Neural cell (in vitro differentiated cells): ENCODE results near the gene SNRK. TPM values are rescaled to one million over a fixed set of nuclear protein-coding genes. Genes with fewer than 3 reads are reported as not detected.

Experiments used
- H2AFZ ChIP-seq: fragments of 200-600, 300-800 bp; sonication (generic), shearing (Covaris generic); 2 replicates; pipeline ENCODE4 v1.6.0; 2014; ENCODE audit warnings: low read depth, mild to moderate bottlenecking, antibody characterized with exemption, low read length, moderate library complexity
- H3F3A ChIP-seq: fragments of 200-600 bp; shearing (Covaris generic); 2 replicates; pipeline ENCODE4 v1.6.1; 2016; ENCODE audit warnings: mild to moderate bottlenecking, moderate library complexity, mixed read lengths, antibody characterized with exemption, low read length; ENCODE audit not compliant: insufficient read depth, poor library complexity, severe bottlenecking
- H3K27ac ChIP-seq: fragments of 200-600, 300-800 bp; sonication (generic), shearing (Covaris generic); 2 replicates; pipeline ENCODE4 v1.5.1; 2014; ENCODE audit warnings: mild to moderate bottlenecking, low read length, moderate library complexity
- H3K27me3 ChIP-seq: fragments of 300-800, 200-600 bp; sonication (generic), shearing (Covaris generic); 2 replicates; pipeline ENCODE4 v1.6.0; 2014; ENCODE audit warnings: mild to moderate bottlenecking, low read depth, low read length, moderate library complexity; ENCODE audit not compliant: insufficient read depth
- H3K36me3 ChIP-seq: fragments of 300-800, 200-600 bp; sonication (generic), shearing (Covaris generic); 2 replicates; pipeline ENCODE4 v1.5.1; 2014; ENCODE audit warnings: mild to moderate bottlenecking, antibody characterized with exemption, low read length, moderate library complexity; ENCODE audit not compliant: insufficient read depth
- H3K4me2 ChIP-seq: fragments of 300-800, 200-600 bp; sonication (generic), shearing (Covaris generic); 2 replicates; pipeline ENCODE4 v1.6.0; 2014; ENCODE audit warnings: mild to moderate bottlenecking, low read length
- H3K4me3 ChIP-seq: fragments of 300-800, 200-600 bp; sonication (generic), shearing (Covaris generic); 2 replicates; pipeline ENCODE4 v1.5.1; 2014; ENCODE audit warnings: mild to moderate bottlenecking, low read length, moderate library complexity
- H3K79me2 ChIP-seq: fragments of 200-600 bp; shearing (Covaris generic); replicated peaks from 2 replicates; pipeline ENCODE4 v1.6.0; 2014; ENCODE audit warnings: mild to moderate bottlenecking, low read length, moderate library complexity; ENCODE audit not compliant: insufficient read depth
- H3K9ac ChIP-seq: fragments of 300-800, 200-600 bp; sonication (generic), shearing (Covaris generic); 2 replicates; pipeline ENCODE4 v1.6.1; 2016; ENCODE audit warnings: mild to moderate bottlenecking, low read length, mixed read lengths
- H3K9me2 ChIP-seq: fragments of 200-600 bp; shearing (Covaris generic); 2 replicates; pipeline ENCODE4 v1.6.1; 2016; ENCODE audit warnings: mild to moderate bottlenecking, low read length, mixed read lengths; ENCODE audit not compliant: insufficient read depth
- H3K9me3 ChIP-seq: fragments of 200-600, 300-800 bp; sonication (generic), shearing (Covaris generic); 2 replicates; pipeline ENCODE4 v1.6.1; 2016; ENCODE audit warnings: mild to moderate bottlenecking, mixed run types, low read length, moderate library complexity, mixed read lengths
- H4K20me1 ChIP-seq: fragments of 200-600 bp; shearing (Covaris generic); 2 replicates; pipeline ENCODE4 v1.6.1; 2016; ENCODE audit warnings: mild to moderate bottlenecking, mixed run types; ENCODE audit not compliant: insufficient read depth
- EP300 ChIP-seq: fragments of 450-650 bp; conservative IDR thresholded peaks from 2 replicates; pipeline ENCODE4 v1.6.1; 2014; ENCODE audit warnings: antibody characterized with exemption, mild to moderate bottlenecking, moderate library complexity; ENCODE audit not compliant: poor library complexity, severe bottlenecking
- EZH2 ChIP-seq: fragments of 200-600, 300-800 bp; shearing (Covaris generic), sonication (generic); IDR thresholded peaks from 2 replicates; pipeline ENCODE4 v1.6.1; 2014; ENCODE audit warnings: antibody characterized with exemption, low read length, borderline replicate concordance, mild to moderate bottlenecking; ENCODE audit not compliant: insufficient read depth, poor library complexity, severe bottlenecking
- MXI1 ChIP-seq: fragments of 450-650 bp; conservative IDR thresholded peaks from 2 replicates; pipeline ENCODE4 v1.6.1; 2014; ENCODE audit warnings: antibody characterized with exemption, mild to moderate bottlenecking; ENCODE audit not compliant: poor library complexity, severe bottlenecking
- POLR2AphosphoS5 ChIP-seq: IDR thresholded peaks from 2 replicates; pipeline ENCODE4 v1.6.1; 2012
- RAD21 ChIP-seq: fragments of 450-650 bp; conservative IDR thresholded peaks from 2 replicates; pipeline ENCODE4 v1.6.1; 2014; ENCODE audit warnings: antibody characterized with exemption, mild to moderate bottlenecking, moderate library complexity
- SMC3 ChIP-seq: fragments of 450-650 bp; conservative IDR thresholded peaks from 2 replicates; pipeline ENCODE4 v1.6.1; 2014; ENCODE audit warnings: antibody characterized with exemption, mild to moderate bottlenecking, moderate library complexity; ENCODE audit not compliant: poor library complexity
- TAF1 ChIP-seq: IDR thresholded peaks from 2 replicates; pipeline ENCODE4 v1.6.1; 2012; ENCODE audit warnings: low read depth
- polyA plus RNA-seq: library from polyadenylated mRNA; depleted of rRNA; stranded (reverse); fragments of >200 nt; gene quantifications from 2 replicates; pipeline ENCODE4 v1.2.3, GENCODE V29; 2014
- TF ChIP-seq, protein P1 (sequence below): IDR thresholded peaks from 2 replicates; pipeline ENCODE4 v1.6.1; 2012; ENCODE audit warnings: borderline replicate concordance
- TF ChIP-seq, protein P2 (sequence below): fragments of 450-650 bp; IDR thresholded peaks from 2 replicates; pipeline ENCODE4 v1.5.1; 2014; ENCODE audit warnings: antibody characterized with exemption, mild to moderate bottlenecking, moderate library complexity; ENCODE audit not compliant: poor library complexity, severe bottlenecking

SNRK gene
- polyA plus RNA-seq, 1 donor from 2014 or later, result 27.3 TPM

GRCh38 chr3:43344520-43344919 lies 58.2 kb downstream of the SNRK start:
- Histone ChIP-seq H3F3A (no peaks in the 10 kb centered on the region), H3K27ac (no peak overlapping the region), H3K36me3 (peaks cover 17% of the 10 kb centered on the region), H3K9ac (no peak overlapping the region), H3K79me2 (no peaks in the 10 kb centered on the region), H2AFZ (no peak overlapping the region), H4K20me1 (no peaks in the 10 kb centered on the region), H3K9me3 (no peaks in the 10 kb centered on the region), H3K4me3 (no peak overlapping the region), H3K9me2 (no peaks in the 10 kb centered on the region), H3K27me3 (no peaks in the 10 kb centered on the region), H3K4me2 (no peak overlapping the region)
- TF ChIP-seq POLR2AphosphoS5 (no peak), SMC3 (no peak), MXI1 (no peak), RAD21 (no peak), TAF1 (no peak), EP300 (no peak)
- TF ChIP-seq, protein P1, sequence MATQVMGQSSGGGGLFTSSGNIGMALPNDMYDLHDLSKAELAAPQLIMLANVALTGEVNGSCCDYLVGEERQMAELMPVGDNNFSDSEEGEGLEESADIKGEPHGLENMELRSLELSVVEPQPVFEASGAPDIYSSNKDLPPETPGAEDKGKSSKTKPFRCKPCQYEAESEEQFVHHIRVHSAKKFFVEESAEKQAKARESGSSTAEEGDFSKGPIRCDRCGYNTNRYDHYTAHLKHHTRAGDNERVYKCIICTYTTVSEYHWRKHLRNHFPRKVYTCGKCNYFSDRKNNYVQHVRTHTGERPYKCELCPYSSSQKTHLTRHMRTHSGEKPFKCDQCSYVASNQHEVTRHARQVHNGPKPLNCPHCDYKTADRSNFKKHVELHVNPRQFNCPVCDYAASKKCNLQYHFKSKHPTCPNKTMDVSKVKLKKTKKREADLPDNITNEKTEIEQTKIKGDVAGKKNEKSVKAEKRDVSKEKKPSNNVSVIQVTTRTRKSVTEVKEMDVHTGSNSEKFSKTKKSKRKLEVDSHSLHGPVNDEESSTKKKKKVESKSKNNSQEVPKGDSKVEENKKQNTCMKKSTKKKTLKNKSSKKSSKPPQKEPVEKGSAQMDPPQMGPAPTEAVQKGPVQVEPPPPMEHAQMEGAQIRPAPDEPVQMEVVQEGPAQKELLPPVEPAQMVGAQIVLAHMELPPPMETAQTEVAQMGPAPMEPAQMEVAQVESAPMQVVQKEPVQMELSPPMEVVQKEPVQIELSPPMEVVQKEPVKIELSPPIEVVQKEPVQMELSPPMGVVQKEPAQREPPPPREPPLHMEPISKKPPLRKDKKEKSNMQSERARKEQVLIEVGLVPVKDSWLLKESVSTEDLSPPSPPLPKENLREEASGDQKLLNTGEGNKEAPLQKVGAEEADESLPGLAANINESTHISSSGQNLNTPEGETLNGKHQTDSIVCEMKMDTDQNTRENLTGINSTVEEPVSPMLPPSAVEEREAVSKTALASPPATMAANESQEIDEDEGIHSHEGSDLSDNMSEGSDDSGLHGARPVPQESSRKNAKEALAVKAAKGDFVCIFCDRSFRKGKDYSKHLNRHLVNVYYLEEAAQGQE, result no peak
- TF ChIP-seq, protein P2, sequence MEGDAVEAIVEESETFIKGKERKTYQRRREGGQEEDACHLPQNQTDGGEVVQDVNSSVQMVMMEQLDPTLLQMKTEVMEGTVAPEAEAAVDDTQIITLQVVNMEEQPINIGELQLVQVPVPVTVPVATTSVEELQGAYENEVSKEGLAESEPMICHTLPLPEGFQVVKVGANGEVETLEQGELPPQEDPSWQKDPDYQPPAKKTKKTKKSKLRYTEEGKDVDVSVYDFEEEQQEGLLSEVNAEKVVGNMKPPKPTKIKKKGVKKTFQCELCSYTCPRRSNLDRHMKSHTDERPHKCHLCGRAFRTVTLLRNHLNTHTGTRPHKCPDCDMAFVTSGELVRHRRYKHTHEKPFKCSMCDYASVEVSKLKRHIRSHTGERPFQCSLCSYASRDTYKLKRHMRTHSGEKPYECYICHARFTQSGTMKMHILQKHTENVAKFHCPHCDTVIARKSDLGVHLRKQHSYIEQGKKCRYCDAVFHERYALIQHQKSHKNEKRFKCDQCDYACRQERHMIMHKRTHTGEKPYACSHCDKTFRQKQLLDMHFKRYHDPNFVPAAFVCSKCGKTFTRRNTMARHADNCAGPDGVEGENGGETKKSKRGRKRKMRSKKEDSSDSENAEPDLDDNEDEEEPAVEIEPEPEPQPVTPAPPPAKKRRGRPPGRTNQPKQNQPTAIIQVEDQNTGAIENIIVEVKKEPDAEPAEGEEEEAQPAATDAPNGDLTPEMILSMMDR, result no peak

DNA sequence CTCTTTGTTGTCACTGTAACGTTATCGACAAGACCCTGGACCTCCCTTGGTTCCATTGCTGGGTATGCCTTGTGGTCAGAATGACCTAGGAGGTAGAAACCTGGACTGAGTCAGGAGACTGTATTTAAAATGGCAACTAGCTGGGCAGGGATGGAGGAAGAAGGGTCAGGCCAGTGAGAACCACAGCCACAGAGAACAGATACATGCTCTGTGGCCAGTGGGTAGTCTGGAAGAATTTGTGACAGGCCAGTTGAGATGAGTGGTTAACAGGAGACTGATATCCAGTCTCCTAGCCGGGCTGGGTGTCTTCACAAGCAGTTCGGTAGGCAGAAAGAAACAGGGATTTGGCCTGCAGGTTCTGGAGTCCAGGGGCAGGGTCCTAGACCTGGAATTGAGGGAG lies 58.9 kb downstream of the SNRK start:
- Histone ChIP-seq H3K27me3 (no peaks in the 10 kb centered on the region), H3K9me2 (no peaks in the 10 kb centered on the region), H3K4me3 (no peak overlapping the region), H3K4me2 (no peak overlapping the region), H3K36me3 (peaks cover 17% of the 10 kb centered on the region), H2AFZ (no peak overlapping the region), H3F3A (no peaks in the 10 kb centered on the region), H3K9me3 (no peaks in the 10 kb centered on the region), H3K79me2 (no peaks in the 10 kb centered on the region), H3K27ac (no peak overlapping the region), H3K9ac (no peak overlapping the region), H4K20me1 (no peaks in the 10 kb centered on the region)
- no peak for TF ChIP-seq MXI1
- TF ChIP-seq POLR2AphosphoS5, result no peak
- TF ChIP-seq SMC3, result no peak
- TF ChIP-seq, protein P1, result no peak
- TF ChIP-seq RAD21, result no peak
- TF ChIP-seq EP300, result no peak
- TF ChIP-seq, protein P2, result no peak
- no peak for TF ChIP-seq EZH2
- no peak for TF ChIP-seq TAF1
